Peyer's patch (tissue), 4 donors: ENCODE data around the gene TAS2R1. TPM values are rescaled to one million over a fixed set of nuclear protein-coding genes. Genes with fewer than 3 reads are reported as not detected.

Source experiments
- DNase-seq, 3 donors: peaks; one replicate each; pipeline ENCODE4 v3.0.0-alpha.2; 2017 to 2019
- H3K27ac ChIP-seq, 4 donors: fragments of 200-600 bp; sonication (generic); one replicate each; pipeline ENCODE4 v1.5.1; 2016 to 2019
- H3K27me3 ChIP-seq, 2 donors: fragments of 200-600 bp; sonication (generic); one replicate each; pipeline ENCODE4 v1.5.1; 2019
- H3K36me3 ChIP-seq, 3 donors: fragments of 200-600 bp; sonication (generic); one replicate each; pipeline ENCODE4 v1.5.1; 2016 to 2019
- H3K4me1 ChIP-seq, 4 donors: fragments of 200-600 bp; sonication (generic); one replicate each; pipeline ENCODE4 v1.5.1; 2016 to 2019
- H3K4me3 ChIP-seq, 4 donors: fragments of 200-600 bp; sonication (generic); 1 replicate in 3 of 4; 2 replicates in 1 of 4; pipeline ENCODE4 v1.5.1; 2016 to 2019; ENCODE audit warnings: mild to moderate bottlenecking in 1 of 4
- H3K9me3 ChIP-seq, 4 donors: fragments of 200-600 bp; sonication (generic); one replicate each; pipeline ENCODE4 v1.5.1; 2016 to 2019; ENCODE audit warnings: mild to moderate bottlenecking in 1 of 4
- POLR2A ChIP-seq, 2 donors: fragments of 450-650 bp; IDR thresholded peaks; one replicate each; pipeline ENCODE4 v1.5.1; 2017; ENCODE audit warnings: antibody characterized with exemption in 2 of 2, mild to moderate bottlenecking in 2 of 2, moderate library complexity in 2 of 2
- total RNA-seq, 4 donors: library from RNA; depleted of rRNA; stranded (reverse); fragments of >200 nt; gene quantifications; one replicate each; pipeline ENCODE4 v1.1.0, GENCODE V29; 2016
- TF ChIP-seq, protein P1 (sequence below), 6 experiments: fragments of 450-650 bp in 4 of 6; fragments of 200-600 bp in 2 of 6; sonication (generic) in 1 of 6; IDR thresholded peaks; one replicate each; pipeline ENCODE4 v1.5.1; 2017 to 2019; ENCODE audit warnings: antibody characterized with exemption in 6 of 6, mild to moderate bottlenecking in 3 of 6, moderate library complexity in 1 of 6

The TAS2R1 gene, protein sequence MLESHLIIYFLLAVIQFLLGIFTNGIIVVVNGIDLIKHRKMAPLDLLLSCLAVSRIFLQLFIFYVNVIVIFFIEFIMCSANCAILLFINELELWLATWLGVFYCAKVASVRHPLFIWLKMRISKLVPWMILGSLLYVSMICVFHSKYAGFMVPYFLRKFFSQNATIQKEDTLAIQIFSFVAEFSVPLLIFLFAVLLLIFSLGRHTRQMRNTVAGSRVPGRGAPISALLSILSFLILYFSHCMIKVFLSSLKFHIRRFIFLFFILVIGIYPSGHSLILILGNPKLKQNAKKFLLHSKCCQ
- not detected for total RNA-seq

DNA sequence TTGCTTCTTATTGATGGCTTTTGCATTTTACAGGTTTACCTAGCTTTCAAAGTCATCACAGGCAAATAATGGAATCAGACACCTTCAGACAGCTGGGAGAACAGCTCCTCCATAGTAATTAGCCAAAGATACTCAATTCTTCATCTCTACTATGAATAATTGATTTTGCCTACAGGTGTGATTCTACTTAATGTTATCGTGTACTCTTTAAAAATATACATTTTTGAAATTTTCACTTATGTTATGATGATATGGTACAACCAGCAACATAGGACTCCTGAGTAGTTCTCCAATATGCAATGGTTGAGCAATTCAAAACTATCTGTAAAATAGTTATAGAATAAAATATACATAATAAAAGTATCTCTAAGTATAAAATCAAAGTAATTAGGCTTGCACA, at the start of gene TAS2R1:
TSS of gene TAS2R1 (minus strand) at position 101 of the 400 bp plus-strand sequence. CDS start 319 bp downstream, outside the sequence.
- H3K9me3 ChIP-seq: no peaks in the 10 kb centered on the region
- no peak for DNase-seq
- H3K36me3 ChIP-seq: no peaks in the 10 kb centered on the region
- H3K27ac ChIP-seq: no peak within 1 kb of the TSS
- no peak for TF ChIP-seq POLR2A (IDR thresholded peaks at IDR 0.05)
- TF ChIP-seq, protein P1, sequence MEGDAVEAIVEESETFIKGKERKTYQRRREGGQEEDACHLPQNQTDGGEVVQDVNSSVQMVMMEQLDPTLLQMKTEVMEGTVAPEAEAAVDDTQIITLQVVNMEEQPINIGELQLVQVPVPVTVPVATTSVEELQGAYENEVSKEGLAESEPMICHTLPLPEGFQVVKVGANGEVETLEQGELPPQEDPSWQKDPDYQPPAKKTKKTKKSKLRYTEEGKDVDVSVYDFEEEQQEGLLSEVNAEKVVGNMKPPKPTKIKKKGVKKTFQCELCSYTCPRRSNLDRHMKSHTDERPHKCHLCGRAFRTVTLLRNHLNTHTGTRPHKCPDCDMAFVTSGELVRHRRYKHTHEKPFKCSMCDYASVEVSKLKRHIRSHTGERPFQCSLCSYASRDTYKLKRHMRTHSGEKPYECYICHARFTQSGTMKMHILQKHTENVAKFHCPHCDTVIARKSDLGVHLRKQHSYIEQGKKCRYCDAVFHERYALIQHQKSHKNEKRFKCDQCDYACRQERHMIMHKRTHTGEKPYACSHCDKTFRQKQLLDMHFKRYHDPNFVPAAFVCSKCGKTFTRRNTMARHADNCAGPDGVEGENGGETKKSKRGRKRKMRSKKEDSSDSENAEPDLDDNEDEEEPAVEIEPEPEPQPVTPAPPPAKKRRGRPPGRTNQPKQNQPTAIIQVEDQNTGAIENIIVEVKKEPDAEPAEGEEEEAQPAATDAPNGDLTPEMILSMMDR (IDR thresholded peaks at IDR 0.05): no peak
- H3K4me1 ChIP-seq: no peaks in the 10 kb centered on the region
- H3K27me3 ChIP-seq: no peaks in the 10 kb centered on the region
- H3K4me3 ChIP-seq: no peak within 1 kb of the TSS

DNA sequence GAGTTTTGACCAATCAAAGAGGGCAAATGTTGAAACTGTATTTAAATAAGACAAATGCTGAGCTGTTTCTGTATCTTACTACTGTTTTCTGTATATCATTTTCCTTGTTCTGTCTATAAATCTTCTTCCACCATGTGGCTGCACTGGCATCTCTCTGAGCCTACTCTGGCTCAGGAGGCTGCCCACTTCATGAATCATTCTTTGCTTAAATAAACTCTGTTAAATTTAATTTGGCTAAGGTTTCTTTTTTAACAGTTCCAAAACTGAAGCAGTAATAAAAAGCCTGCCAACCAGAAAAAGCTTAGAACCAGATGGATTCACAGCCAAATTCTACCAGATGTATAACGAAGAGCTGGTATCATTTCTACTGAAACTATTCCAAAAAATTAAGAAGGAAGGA, 40.2 kb upstream of the TAS2R1 start:
- H3K27ac ChIP-seq: no peak overlapping the region
- H3K4me1 ChIP-seq: no peaks in the 10 kb centered on the region
- no peaks in the 10 kb centered on the region for H3K9me3 ChIP-seq
- no peak for DNase-seq
- no peaks in the 10 kb centered on the region for H3K27me3 ChIP-seq
- H3K36me3 ChIP-seq: no peaks in the 10 kb centered on the region
- H3K4me3 ChIP-seq: no peak overlapping the region
- no peak for TF ChIP-seq POLR2A (IDR thresholded peaks at IDR 0.05)
- TF ChIP-seq, protein P1 (IDR thresholded peaks at IDR 0.05): no peak

DNA sequence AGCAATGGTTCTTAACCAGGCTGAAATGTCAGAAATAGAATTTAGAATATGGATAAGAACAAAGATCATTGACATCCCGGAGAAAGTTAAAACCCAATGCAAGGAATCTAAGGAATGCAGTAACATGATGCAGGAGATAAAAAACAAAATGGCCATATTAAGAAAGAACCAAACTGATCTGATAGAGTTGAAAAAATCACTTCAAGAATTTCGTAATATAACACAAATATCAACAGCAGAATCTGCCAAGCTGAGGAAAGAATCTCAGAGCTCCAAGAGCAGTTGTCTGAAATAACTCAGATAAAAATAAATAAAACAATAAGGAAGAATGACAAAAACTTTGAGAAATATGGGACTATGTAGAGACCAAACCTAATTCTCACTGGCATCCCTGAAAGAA, 37.8 kb upstream of the TAS2R1 start:
- Histone ChIP-seq H3K4me1 (no peaks in the 10 kb centered on the region), H3K27ac (no peak overlapping the region), H3K9me3 (no peaks in the 10 kb centered on the region), H3K27me3 (no peaks in the 10 kb centered on the region), H3K4me3 (no peak overlapping the region), H3K36me3 (no peaks in the 10 kb centered on the region)
- DNase-seq: no peak
- TF ChIP-seq POLR2A (IDR thresholded peaks at IDR 0.05): no peak
- TF ChIP-seq, protein P1 (IDR thresholded peaks at IDR 0.05): no peak

DNA sequence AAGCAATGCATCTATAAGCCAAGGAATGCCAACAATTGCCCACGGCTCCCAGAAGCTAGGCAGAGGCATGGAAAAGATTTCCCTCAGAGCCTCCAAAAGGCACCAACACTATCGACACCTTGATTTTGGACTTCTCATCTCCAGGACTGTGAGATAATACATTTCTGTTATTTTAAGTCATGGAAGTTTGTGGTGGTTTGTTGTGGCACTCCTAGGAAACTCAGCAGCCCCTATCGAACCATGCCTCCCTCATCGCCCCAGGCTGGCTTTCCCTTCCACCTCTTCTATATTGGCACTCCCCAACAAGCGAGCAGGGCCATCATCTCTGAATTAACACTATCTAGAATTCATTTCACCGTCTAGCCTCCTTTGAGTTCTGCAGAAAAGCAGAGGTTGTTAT, 33.7 kb upstream of the TAS2R1 start:
- TF ChIP-seq, protein P1 (IDR thresholded peaks at IDR 0.05): no peak
- no peak for TF ChIP-seq POLR2A (IDR thresholded peaks at IDR 0.05)
- H3K36me3 ChIP-seq: no peaks in the 10 kb centered on the region
- no peaks in the 10 kb centered on the region for H3K4me1 ChIP-seq
- DNase-seq: no peak
- H3K4me3 ChIP-seq: no peak overlapping the region
- peaks cover 0 to 4% (median 0%) of the 10 kb centered on the region in 4 donors for H3K9me3 ChIP-seq
- H3K27me3 ChIP-seq: no peaks in the 10 kb centered on the region
- H3K27ac ChIP-seq: no peak overlapping the region

DNA sequence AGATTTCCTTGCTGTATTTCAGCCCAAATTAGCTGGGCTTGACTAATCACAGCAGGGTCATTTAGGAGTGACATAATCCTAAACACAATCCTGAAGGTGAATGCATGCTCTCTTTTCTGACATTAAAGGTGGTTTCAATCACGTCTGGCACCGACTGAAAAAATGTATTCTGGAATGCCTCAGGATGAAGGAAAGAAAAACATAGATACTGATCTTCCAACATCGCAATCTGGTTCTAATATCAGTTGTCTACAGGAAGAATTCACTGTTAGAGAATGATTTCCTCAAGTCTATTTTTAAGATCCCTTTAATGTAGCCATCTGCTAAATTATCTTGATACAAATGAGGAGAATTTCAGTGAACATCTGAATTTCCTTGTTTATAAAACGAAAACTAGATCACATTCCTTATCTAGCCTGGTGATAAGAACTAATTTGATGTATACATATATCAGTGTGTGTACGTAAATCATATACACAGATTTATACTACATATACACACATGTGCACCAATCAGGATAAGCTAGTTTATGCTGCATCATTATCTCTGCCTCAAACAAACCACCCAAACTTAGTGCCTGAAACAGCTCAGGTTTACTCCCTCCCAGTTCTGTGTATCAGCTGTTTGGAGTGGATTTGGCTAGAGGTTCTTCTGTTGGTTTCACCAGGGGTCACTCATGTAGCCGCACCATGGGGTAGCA, 31.3 kb upstream of the TAS2R1 start:
- Histone ChIP-seq H3K27me3 (no peaks in the 10 kb centered on the region), H3K4me1 (no peaks in the 10 kb centered on the region), H3K4me3 (no peak overlapping the region), H3K36me3 (no peaks in the 10 kb centered on the region), H3K9me3 (peaks cover 0 to 4% (median 0%) of the 10 kb centered on the region in 4 donors), H3K27ac (no peak overlapping the region)
- TF ChIP-seq, protein P1 (IDR thresholded peaks at IDR 0.05): no peak
- no peak for TF ChIP-seq POLR2A (IDR thresholded peaks at IDR 0.05)
- no peak for DNase-seq
